Skeletal muscle satellite cell (primary cell): ENCODE data around the gene FAHD1.

Source experiments
- H3K27me3 ChIP-seq: 2 replicates; pipeline ENCODE4 v1.7.0; 2013; ENCODE audit warnings: low read length; ENCODE audit not compliant: control insufficient read depth, insufficient read depth
- H3K36me3 ChIP-seq: 2 replicates; pipeline ENCODE4 v1.7.0; 2013; ENCODE audit warnings: mild to moderate bottlenecking, control low read depth, low read length; ENCODE audit not compliant: insufficient read depth
- H3K4me1 ChIP-seq: 2 replicates; pipeline ENCODE4 v1.7.0; 2013; ENCODE audit warnings: low read length; ENCODE audit not compliant: control insufficient read depth, insufficient read depth
- H3K4me2 ChIP-seq: 2 replicates; pipeline ENCODE4 v1.7.0; 2013; ENCODE audit warnings: mild to moderate bottlenecking, low read length
- H3K4me3 ChIP-seq: 2 replicates; pipeline ENCODE4 v1.7.0; 2013; ENCODE audit warnings: low read length
- H3K9ac ChIP-seq: 2 replicates; pipeline ENCODE4 v1.7.0; 2013; ENCODE audit warnings: mild to moderate bottlenecking, low read depth, low read length, moderate library complexity
- H3K9me3 ChIP-seq: replicated peaks from 2 replicates; pipeline ENCODE4 v1.7.0; 2013; ENCODE audit warnings: mild to moderate bottlenecking, control low read depth, low read length

Gene FAHD1

GRCh38 chr16:1809281-1809801, 17.7 kb upstream of the FAHD1 start:
- no peak overlapping the region for H3K4me2 ChIP-seq
- peaks cover 6% of the 10 kb centered on the region for H3K4me1 ChIP-seq
- H3K9ac ChIP-seq = no peak overlapping the region
- H3K27me3 ChIP-seq = no peaks in the 10 kb centered on the region
- peaks cover 10% of the 10 kb centered on the region for H3K36me3 ChIP-seq
- H3K4me3 ChIP-seq = no peak overlapping the region
- no peaks in the 10 kb centered on the region for H3K9me3 ChIP-seq

DNA sequence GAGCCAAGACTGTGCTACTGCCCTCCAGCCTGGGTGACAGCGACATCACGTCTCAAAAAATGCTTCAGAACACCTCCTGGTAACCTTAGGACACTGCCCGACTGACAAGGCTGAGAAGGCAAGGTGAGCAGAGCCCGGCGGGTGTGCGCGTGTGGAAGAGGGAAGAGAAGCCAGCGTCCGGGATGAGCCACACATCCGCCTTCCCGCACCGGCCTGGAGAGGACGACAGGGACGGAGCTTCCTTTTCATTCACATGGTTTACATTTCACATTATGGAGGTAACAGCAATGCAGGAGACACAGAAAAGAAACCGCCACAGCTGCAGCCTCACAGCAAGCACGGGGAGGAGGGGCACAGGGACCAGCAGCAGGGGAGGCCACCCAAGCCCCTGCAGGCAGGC, 16.9 kb upstream of the FAHD1 start:
- Histone ChIP-seq H3K4me2 (no peak overlapping the region), H3K27me3 (no peaks in the 10 kb centered on the region), H3K9me3 (no peaks in the 10 kb centered on the region), H3K36me3 (peaks cover 10% of the 10 kb centered on the region), H3K4me3 (no peak overlapping the region), H3K9ac (no peak overlapping the region), H3K4me1 (peaks cover 6% of the 10 kb centered on the region)

DNA sequence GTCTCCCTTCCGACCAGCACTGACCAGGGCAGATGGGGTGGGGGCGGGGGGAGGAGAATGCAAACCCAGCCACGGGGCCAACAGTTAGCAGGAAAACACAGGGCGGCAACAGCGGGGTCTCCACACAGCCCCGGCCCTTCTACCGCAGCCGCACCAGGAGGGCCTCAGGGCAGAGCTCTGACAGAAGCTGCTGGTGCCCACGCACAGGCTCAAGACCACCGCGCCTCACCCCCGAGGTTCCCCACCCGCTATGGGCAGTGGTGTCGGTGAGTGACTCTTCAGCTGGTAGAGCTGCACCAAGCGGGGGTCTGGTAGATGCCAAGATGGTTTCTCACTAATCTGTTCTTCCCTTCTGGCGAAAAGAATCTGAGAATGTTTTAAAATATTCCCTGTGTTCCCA, 16.5 kb upstream of the FAHD1 start:
- H3K9me3 ChIP-seq = no peaks in the 10 kb centered on the region
- H3K4me3 ChIP-seq = no peak overlapping the region
- peaks cover 6% of the 10 kb centered on the region for H3K4me1 ChIP-seq
- H3K9ac ChIP-seq = no peak overlapping the region
- no peak overlapping the region for H3K4me2 ChIP-seq
- no peaks in the 10 kb centered on the region for H3K27me3 ChIP-seq
- peaks cover 10% of the 10 kb centered on the region for H3K36me3 ChIP-seq

- Histone ChIP-seq H3K27me3 (no peaks in the 10 kb centered on the region), H3K4me2 (peak overlapping the region; percentile 47), H3K4me1 (peaks cover 6% of the 10 kb centered on the region), H3K9ac (no peak overlapping the region), H3K4me3 (no peak overlapping the region), H3K9me3 (no peaks in the 10 kb centered on the region), H3K36me3 (peaks cover 16% of the 10 kb centered on the region)
Observed at GRCh38 chr16:1812732-1813163, 14.3 kb upstream of the FAHD1 start.

- no peak overlapping the region for H3K4me3 ChIP-seq
- no peaks in the 10 kb centered on the region for H3K9me3 ChIP-seq
- peaks cover 12% of the 10 kb centered on the region for H3K36me3 ChIP-seq
- H3K9ac ChIP-seq = no peak overlapping the region
- no peaks in the 10 kb centered on the region for H3K27me3 ChIP-seq
- H3K4me2 ChIP-seq = no peak overlapping the region
- peaks cover 6% of the 10 kb centered on the region for H3K4me1 ChIP-seq
Observed at GRCh38 chr16:1815461-1815860, 11.5 kb upstream of the FAHD1 start.

- Histone ChIP-seq H3K27me3 (no peaks in the 10 kb centered on the region), H3K4me2 (no peak overlapping the region), H3K36me3 (peaks cover 12% of the 10 kb centered on the region), H3K9ac (no peak overlapping the region), H3K4me3 (no peak overlapping the region), H3K4me1 (peaks cover 6% of the 10 kb centered on the region), H3K9me3 (no peaks in the 10 kb centered on the region)
Observed at GRCh38 chr16:1816396-1817275, 10.4 kb upstream of the FAHD1 start.

DNA sequence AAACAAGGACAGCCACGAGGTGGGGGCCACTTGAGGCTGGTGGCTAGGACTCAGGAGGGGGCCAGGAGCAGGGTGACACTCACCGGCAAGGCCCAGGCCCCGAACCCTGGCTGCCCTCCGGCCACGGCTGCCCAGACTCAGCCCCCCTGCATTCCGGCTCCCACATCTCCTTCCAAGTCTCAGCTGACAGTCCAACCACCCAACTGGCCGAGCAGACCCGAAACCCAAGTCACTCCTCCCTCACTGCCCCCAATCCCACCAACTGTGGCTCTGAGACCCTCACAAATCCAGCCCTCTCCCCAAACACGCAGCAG, 9.8 kb upstream of the FAHD1 start:
- H3K9ac ChIP-seq = no peak overlapping the region
- H3K4me3 ChIP-seq = no peak overlapping the region
- no peaks in the 10 kb centered on the region for H3K9me3 ChIP-seq
- H3K4me1 ChIP-seq = peaks cover 6% of the 10 kb centered on the region
- H3K27me3 ChIP-seq = no peaks in the 10 kb centered on the region
- H3K36me3 ChIP-seq = peaks cover 12% of the 10 kb centered on the region
- H3K4me2 ChIP-seq = no peak overlapping the region

GRCh38 chr16:1817716-1818115, 9.3 kb upstream of the FAHD1 start:
- Histone ChIP-seq H3K27me3 (no peaks in the 10 kb centered on the region), H3K36me3 (peaks cover 12% of the 10 kb centered on the region), H3K9me3 (no peaks in the 10 kb centered on the region), H3K9ac (no peak overlapping the region), H3K4me3 (no peak overlapping the region), H3K4me1 (peaks cover 5% of the 10 kb centered on the region), H3K4me2 (no peak overlapping the region)

DNA sequence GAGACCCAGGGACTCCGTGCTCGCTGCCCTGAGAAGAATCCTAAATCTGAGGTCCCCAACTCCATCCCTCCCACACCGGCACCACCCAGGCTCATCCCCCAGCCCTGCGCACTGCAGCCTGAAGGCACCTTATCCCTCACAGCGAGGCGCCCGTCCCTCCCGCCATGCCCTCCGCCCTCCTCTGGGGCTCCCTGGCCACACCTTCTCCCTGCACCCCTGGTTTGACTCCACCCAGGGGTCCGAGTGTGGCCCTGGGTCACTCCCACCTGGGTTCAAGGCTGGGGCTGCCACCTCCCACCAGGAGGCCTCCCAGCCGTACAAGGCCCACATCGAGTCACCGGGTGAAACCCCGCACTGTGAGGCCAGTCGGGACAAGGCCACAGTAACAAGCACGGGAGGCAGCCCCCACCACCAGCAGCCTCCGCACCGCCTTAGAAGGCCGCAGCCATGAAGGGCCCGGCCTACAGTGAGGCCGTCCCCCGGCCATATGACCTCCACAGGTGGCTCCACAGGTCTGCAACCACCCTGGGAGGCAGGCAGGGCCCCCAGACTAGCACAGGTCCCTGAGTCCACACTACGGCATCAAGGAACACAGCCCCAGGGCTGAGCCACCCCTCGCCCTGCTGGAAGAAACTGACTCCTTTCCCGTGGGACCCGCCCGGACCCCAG, 8.7 kb upstream of the FAHD1 start:
- Histone ChIP-seq H3K36me3 (peaks cover 12% of the 10 kb centered on the region), H3K27me3 (no peaks in the 10 kb centered on the region), H3K9me3 (no peaks in the 10 kb centered on the region), H3K9ac (no peak overlapping the region), H3K4me3 (no peak overlapping the region), H3K4me2 (no peak overlapping the region), H3K4me1 (no peaks in the 10 kb centered on the region)

- H3K27me3 ChIP-seq = no peaks in the 10 kb centered on the region
- no peak overlapping the region for H3K4me3 ChIP-seq
- no peak overlapping the region for H3K4me2 ChIP-seq
- no peaks in the 10 kb centered on the region for H3K4me1 ChIP-seq
- H3K36me3 ChIP-seq = peaks cover 12% of the 10 kb centered on the region
- no peaks in the 10 kb centered on the region for H3K9me3 ChIP-seq
- no peak overlapping the region for H3K9ac ChIP-seq
Observed at GRCh38 chr16:1818873-1819525, 8.0 kb upstream of the FAHD1 start.

GRCh38 chr16:1819611-1820010, 7.4 kb upstream of the FAHD1 start:
- Histone ChIP-seq H3K9ac (no peak overlapping the region), H3K9me3 (no peaks in the 10 kb centered on the region)

More at GRCh38 chr16:1819611-1820010, 7.4 kb upstream of the FAHD1 start:
- no peaks in the 10 kb centered on the region for H3K4me1 ChIP-seq
- no peak overlapping the region for H3K4me2 ChIP-seq
- peaks cover 12% of the 10 kb centered on the region for H3K36me3 ChIP-seq
- H3K27me3 ChIP-seq = no peaks in the 10 kb centered on the region
- H3K4me3 ChIP-seq = no peak overlapping the region
